Posterior cingulate gyrus (tissue), 11 donors: ENCODE measurements around the gene STK32A.

ENCODE experiments used
- DNase-seq, 10 donors: peaks; one replicate each; pipeline versions ENCODE4 v3.0.0 to v3.0.0-alpha.2; 2020 to 2021; ENCODE audit warnings: mixed read lengths in 3 of 10
- intact Hi-C: fragments of 100-400 bp; cut with DNase I; formaldehyde crosslinking; loops from one replicate; pipeline ENCODE4 v1.15.1; 2023

STK32A gene

GRCh38 chr5:147411359-147412319 lies 176.8 kb downstream of the STK32A start:
- no peak for DNase-seq
- intact Hi-C loops, result no loop called here

DNA sequence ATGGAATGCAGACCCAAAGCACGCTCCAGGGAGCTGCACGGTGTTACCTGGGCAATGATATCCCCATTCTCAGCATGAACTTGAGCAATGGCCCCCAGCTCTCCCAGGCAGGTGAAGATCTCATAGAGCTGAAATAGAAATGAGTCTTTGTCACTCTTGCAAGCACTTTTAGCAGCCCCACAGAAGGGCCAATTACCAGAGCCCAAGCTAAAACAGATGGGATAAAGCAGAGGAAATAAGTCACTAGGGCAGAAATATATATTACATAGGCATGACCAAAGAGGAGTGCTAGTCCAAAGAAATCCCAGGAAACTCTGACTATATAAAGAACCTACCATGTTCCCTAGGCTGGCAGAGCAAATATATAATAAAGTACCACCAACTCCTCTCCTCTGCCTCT lies 177.7 kb downstream of the STK32A start:
- intact Hi-C loops, result no loop called here
- no peak for DNase-seq

GRCh38 chr5:147413266-147413665 lies 178.4 kb downstream of the STK32A start:
- intact Hi-C loops, result no loop called here
- DNase-seq, result no peak

- no peak for DNase-seq
- intact Hi-C loops, result no loop called here
Measured at GRCh38 chr5:147415651-147416050, 180.8 kb downstream of the STK32A start.

GRCh38 chr5:147417135-147417813 lies 182.4 kb downstream of the STK32A start:
- intact Hi-C loops, result no loop called here
- DNase-seq, result no peak

GRCh38 chr5:147418613-147419012 lies 183.8 kb downstream of the STK32A start:
- DNase-seq, result no peak
- intact Hi-C loops, result no loop called here

DNA sequence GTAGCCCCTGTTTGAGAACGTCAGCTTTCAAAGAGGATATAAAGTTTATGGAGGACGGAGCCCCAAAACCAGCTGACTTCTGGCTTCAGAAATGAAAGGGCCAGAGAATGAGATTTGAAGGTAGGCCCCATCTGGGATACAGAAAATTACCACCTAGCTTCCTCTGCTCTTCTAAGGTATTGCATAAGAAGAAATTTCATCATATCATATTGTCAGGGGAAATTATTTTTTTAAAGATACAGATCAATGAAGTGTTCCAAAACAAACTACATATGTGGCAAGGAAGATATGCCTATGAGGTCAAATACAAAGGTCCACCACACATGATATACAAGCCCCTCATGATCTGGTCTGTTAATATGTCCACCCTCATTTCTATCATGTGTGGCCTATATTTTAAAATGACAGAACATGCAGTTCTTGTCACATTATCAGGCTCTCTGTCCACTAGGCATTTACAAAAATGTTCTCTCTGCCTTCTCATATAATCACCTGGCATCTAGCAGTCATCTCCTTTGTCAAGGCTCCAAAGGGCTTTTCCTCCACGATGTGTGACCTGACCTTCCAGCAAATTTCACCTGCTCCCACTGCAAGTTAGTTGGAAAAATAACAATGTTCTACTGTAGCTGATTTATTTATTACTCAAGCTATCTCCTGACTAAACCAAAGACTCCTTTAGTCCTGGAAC lies 192.0 kb downstream of the STK32A start:
- intact Hi-C loops, result no loop called here
- no peak for DNase-seq

DNA sequence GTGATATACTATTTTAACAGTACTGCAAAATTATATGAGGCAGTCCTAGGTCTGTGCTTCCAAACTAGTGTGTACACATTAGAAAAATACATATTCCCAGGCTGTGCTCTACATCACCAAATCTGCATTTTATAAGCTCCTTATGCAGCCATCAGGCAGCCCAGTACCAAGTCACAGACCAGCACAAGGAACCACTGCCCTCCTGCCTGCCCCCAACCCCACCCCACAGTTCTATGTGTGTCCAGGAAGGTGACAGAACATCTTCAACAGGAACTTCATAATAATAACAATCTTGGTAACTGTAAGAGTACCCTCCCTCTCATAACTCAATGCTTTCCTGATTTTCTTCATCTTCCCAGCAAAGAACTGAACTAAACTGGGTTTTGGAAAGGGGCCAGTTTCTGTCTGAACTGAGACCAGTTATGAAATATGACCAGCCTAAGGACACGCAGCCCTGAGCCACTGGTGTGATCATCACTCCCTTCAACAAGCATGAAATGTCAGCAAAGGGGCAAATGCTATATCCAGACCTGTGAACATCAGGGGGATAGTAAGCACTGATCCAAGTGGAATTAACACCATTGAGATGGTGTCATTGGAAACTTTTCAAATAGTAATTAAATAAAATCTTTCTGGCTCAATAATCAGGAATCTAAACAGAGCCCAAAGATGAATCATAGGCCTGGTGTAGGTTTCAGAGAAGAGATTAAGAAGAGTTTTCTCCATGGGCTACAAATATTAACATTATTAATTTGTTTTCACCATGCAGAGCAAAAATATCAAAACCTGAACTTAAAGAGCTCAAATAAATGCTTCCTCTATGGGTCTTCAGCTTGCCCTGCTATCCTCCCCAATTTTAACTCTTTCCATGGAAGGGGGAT lies 192.9 kb downstream of the STK32A start:
- no peak for DNase-seq
- intact Hi-C loops, result no loop called here

- DNase-seq, result no peak
- intact Hi-C loops, result no loop called here
Measured at GRCh38 chr5:147430628-147431027, 195.8 kb downstream of the STK32A start.

DNA sequence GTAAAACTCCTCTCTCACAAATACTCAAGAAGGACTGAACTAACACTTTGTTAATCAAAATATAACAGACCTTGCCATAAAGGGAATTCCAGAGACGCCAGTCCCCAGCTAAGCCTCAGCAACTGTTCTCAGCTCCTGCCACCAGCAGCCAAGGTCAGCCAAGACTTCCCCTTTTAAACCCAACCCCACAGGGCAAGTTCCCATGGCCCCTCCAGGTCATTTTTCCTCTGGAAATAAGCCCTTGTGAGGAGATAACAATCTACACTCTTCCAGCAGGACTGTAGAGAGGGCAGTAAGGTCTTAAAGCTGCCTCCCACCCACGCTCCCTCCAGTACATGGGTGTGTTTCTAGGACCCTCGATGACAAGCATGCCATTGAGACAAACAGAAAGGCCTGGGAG lies 196.8 kb downstream of the STK32A start:
- intact Hi-C loops, result no loop called here

GRCh38 chr5:147432323-147432722 lies 197.5 kb downstream of the STK32A start:
- intact Hi-C loops, result no loop called here
- DNase-seq, result no peak

More for the DNA sequence above, 196.8 kb downstream of the STK32A start:
- DNase-seq, result no peak

DNA sequence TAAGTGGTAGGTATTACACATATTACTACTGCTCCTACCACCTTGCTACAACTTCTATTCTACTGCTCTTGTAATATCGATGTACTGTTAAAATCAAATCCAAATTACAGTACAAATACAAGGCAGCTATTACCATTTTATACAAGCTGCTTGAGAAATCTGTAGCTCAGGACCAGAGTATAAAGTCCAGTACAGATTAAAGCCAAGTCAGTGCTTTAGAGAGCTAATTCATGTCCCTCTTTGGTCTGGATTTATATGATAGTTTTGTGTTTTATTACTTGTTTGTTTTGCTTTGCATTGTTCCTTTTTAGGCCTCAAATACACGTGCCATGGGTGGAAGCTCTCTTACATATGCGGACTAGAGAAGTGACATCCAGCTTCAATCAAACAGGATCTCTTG lies 199.2 kb downstream of the STK32A start:
- intact Hi-C loops, result no loop called here
- no peak for DNase-seq

DNA sequence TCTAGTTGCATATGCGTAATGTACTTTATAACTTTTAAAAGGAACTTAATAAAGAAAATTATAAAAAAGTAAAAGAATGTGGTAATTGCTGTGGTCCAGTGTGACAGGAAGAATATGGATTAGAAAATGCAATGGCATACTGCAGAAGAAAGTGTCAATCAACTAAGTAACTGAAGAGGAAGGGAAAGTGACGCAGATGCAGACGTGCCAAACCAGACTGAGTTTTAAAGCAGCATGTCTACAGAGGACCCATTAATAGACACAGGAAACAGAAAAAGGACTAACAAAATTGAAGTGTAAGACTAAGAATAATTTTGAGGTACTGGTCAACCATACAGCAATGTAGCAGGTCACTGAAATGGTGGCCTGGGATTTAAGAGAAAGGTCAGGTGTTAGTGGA lies 201.8 kb downstream of the STK32A start:
- DNase-seq, result no peak
- intact Hi-C loops, result no loop called here

DNA sequence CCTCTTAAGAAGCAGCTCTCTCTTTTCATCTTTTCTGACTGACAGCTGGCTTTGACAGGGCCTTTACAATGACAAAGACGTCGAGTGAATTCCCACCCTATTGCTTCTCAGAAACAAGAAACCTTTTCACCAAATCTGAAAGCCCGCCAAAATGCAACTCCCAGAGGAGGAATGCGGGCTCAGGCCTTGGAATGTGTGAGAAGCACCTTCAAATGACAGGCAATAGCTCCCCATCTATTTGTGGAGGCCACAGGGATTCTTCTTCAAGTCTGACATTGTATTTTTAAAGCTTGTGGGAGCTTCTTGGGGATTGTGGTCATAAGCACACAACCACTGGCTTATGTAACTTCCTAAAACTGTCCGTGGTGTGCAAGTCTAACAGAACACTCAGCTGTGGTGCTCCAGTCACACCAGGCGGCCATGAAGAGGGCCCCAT lies 202.4 kb downstream of the STK32A start:
- DNase-seq, result no peak
- intact Hi-C loops, result no loop called here
